GM12892 (cell line): ENCODE results near the gene COL8A2.

ENCODE experiments used
- POLR2A ChIP-seq: IDR thresholded peaks from 2 replicates; pipeline ENCODE4 v1.6.1; 2011; ENCODE audit warnings: low read depth, low read length, control low read depth
- TAF1 ChIP-seq: IDR thresholded peaks from 2 replicates; pipeline ENCODE4 v1.6.1; 2011; ENCODE audit warnings: low read depth, mild to moderate bottlenecking, control low read depth, low read length, borderline replicate concordance

- no peak; the same call in 1 of the 2 replicates for TF ChIP-seq POLR2A
- TF ChIP-seq TAF1 = no peak
Observed at GRCh38 chr1:36089393-36090121, 35.5 kb downstream of the COL8A2 start.
